HG02642 (cell line): ENCODE data around the gene LRP1B.

Experiments
- ATAC-seq: cut with Tn5 transposase; IDR thresholded peaks from one replicate; pipeline ENCODE4 v1.9.1; 2021; ENCODE audit warnings: mild to moderate bottlenecking; ENCODE audit not compliant: unreplicated experiment, poor library complexity

Gene LRP1B

DNA sequence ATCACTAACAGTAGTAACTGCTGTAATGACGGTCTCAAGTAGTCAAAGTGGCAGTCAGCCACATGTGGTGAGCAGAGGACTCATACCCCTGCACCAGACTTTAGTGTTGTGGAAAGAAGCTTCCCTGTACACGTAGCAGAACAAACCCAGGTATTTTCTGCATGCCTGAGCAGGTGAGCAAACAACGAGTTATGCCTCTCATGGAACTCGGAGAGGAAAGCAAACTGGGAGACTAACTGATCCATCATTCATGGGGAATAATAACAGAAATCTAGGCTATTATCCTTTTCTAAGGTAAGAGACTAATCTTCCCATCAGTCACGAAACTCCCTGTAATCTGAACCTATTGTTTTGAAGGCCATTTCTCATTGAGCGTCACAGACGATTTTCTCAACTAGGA is 1855.4 kb downstream of the LRP1B start:
- ATAC-seq = no peak

DNA sequence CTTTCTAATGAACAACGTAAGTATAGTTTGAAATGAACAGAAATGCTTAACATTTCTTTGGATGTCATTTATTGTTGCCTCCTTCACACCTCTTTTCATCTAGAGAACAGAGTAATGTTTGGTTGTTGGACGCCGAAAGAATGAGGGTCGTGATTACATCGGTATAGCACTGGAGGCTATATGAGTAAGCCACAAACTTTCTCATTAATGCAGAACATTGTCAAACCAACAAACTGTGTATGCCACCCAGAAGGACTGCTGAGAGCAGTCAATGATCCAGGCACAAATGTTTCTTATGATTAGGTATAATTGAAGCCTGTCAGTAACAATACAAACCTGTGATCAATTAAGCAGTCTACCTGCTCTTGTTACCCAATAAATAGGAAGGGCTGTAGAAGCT is 1855.9 kb downstream of the LRP1B start:
- no peak for ATAC-seq

DNA sequence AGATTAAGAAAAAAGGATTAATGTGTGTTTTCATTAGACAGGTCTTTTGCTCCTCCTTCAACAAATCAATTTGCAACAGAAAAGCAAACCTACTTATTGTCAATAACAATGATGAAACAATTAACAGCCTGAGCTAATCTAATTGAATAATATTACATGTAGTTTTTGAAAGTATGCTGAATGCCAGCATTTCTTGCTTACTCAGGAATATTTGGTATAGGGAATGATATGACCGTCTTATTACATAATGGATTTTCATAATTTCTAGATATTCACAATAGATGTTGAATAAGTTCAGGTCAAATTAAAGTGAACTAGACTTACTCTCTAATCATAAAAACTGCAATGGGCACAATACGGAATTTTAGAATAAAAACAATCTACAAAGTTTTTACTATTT is 1856.9 kb downstream of the LRP1B start:
- no peak for ATAC-seq

DNA sequence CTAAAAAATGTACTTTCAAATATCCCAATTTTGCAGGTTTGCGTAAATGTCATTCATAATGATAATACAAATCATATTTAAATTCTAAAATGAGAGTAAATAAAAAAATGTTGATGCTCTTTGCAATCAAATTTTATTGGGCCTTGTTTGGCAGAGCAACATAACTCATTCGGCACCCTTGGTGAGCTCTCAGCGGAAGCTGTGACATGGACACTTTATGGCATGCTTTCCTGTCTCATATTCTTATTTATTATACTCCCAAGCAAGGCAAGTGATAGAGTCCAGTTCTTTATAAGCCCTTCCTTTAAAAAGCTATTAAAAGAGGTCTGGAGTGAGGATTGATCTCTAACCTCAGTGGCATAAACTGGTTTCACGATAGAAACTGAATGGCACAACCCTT is 1857.4 kb downstream of the LRP1B start:
- no peak for ATAC-seq

- no peak for ATAC-seq
Observed at GRCh38 chr2:140270224-140270623, 1860.6 kb downstream of the LRP1B start.

GRCh38 chr2:140269000-140269399 is 1861.8 kb downstream of the LRP1B start:
- no peak for ATAC-seq

- no peak for ATAC-seq
Observed at GRCh38 chr2:140262908-140263307, 1867.9 kb downstream of the LRP1B start.

GRCh38 chr2:140257692-140258300 is 1873.0 kb downstream of the LRP1B start:
- ATAC-seq = no peak

- ATAC-seq = no peak
Observed at GRCh38 chr2:140256080-140256479, 1874.7 kb downstream of the LRP1B start.

DNA sequence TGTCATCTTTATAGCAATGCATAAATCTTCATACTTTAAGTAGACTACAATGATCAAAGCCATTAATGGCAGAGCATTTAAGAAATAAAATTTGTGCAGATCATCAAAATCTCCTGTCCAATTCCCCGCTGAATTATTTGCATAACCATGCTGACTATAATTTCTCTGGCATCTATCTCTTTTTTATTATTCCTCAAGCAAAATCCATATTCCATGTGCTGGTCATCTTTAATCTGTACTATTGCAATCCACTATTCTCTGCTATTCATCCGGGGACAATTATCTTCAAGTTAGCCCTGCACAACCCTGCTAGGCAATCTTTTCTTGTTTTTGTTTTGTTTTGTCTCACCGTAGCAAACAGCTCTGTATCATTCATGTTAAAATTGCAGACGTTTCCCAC is 1881.0 kb downstream of the LRP1B start:
- no peak for ATAC-seq

DNA sequence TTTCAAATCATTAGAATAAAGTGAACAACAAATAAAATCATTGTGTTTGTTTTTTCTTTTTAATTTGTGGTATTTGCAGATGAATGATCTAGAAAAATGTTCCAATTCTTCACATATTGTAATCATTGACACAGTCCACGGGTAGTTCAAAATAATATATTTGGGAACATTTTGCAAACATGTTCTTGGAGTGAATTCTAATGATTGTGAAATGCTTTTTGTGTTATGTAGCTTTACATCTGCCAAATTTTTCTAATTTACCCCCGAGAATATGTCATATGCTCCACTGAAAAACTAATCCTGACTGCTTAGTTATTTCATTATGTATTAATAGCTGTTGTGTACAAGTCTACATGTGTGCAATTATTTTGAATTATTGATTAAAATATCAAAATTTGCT is 1882.2 kb downstream of the LRP1B start:
- ATAC-seq = no peak

GRCh38 chr2:140247451-140248195 is 1883.2 kb downstream of the LRP1B start:
- ATAC-seq = no peak

DNA sequence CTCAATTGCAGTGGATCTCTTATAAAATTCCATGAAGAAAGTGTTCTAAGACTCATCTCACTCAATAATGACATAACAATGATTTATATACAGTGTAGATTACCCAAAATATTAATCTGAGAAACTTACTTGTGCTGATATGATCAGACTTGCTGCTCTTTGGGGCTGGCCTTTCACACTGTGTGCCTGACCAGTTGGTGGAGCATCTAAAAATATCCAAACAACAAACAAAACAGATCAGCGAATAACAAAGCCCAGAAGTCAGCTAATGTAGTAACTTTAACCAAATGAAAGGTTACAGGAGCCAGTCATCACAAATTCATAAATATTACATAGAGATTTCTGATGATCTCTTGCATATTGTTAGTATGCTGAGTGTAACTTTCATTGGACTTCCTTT is 1883.9 kb downstream of the LRP1B start:
- no peak for ATAC-seq

- no peak for ATAC-seq
Observed at GRCh38 chr2:140246058-140246457, 1884.8 kb downstream of the LRP1B start.

- no peak for ATAC-seq
Observed at GRCh38 chr2:140242889-140243288, 1887.9 kb downstream of the LRP1B start.

DNA sequence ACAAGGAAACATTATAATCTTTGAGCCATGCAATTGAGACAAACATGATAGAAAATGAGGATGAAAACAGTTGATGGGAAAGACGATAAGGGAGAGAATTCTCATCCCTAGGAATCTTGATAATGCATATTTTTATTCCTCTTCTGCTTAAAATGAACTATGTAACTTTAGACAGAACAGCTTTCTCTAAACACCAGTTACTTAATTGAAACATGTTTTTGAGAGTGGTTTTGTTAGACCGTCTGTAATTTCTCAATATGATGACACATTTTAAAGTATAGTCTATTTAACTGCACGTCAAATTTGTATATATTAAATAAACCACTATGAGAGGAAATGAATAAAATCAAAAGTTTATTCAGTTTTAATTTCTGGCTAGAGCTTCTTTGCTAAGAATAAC is 1896.7 kb downstream of the LRP1B start:
- ATAC-seq = no peak

DNA sequence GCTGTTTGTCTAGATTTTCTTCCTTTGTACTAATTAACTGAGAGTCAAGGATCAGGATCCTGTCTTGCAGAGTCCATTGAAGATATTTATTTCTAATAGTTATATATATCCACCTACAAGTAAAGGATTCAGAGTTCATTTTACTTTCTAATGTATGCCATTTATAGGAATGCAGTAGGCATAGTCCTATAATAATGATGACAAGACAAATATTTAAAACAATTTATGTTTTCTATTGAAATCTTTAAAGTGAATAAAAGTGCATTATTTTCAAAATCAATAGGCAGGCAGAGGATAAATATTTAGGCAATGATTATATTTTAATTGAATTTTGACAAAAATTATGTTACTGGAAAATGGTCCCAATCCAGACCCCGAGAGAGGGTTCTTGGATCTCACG is 1919.9 kb downstream of the LRP1B start:
- ATAC-seq = no peak

DNA sequence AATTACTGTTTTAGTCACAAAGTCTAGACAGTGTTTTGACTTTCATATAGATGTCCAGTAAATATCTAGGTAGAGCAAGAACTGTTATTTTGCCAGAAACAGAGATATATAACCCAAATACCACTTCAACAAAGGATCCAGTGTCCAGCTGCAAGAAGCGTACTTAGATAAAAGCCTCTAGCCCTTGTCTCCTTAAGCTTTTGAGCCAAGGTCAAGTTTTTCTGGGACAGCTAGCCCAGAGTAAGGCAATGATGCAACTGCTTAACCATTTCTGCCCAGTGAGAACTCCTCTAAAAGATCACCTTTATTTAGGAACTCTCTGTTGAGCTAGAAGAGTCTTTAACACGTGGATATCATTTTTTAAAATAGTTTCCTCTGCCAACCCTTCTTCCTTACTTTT is 1925.7 kb downstream of the LRP1B start:
- ATAC-seq = no peak

DNA sequence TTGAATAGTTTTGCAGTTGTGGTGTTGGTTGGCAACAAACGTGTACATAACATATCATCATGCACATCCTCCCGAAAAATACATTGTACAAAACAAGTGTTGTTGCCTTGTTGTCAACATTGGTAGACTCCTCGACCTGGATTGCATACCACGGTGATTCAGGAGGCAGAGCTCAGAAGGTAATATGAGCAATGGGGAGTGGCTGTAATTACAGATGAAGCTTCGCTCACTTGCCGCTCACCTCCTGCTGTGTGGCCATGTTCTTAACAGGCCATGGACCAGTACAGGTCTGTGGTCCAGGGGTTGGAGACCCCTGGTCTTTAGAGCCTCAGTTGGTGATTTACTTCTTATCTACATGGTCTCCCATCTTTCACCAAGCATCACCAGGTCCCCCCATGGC is 1927.5 kb downstream of the LRP1B start:
- ATAC-seq = no peak

GRCh38 chr2:140201572-140201971 is 1929.2 kb downstream of the LRP1B start:
- no peak for ATAC-seq

DNA sequence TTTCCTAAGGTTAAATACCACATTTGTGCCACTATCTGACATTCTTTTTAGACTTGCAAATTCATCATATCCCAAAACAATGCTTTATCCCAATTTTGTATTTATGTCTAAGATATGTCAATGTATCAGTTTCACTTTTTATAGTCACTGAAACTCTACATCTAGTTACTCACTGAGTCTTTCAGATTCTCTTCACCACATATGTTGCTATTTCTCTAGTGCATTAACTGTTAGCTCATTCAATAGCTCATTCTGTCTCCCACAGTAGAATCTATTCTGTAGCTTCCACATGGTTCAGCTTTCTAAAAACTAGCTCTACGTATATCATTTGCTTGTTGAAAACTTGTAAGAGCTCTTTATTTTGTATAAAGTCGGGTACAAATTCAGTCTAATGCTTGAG is 1930.1 kb downstream of the LRP1B start:
- no peak for ATAC-seq

- ATAC-seq = no peak
Observed at GRCh38 chr2:140200307-140200706, 1930.5 kb downstream of the LRP1B start.
